NT2/D1 (cell line): ENCODE results near the gene SENP2.

Experiments used
- SUZ12 ChIP-seq: IDR thresholded peaks from 2 replicates; pipeline ENCODE4 v1.6.1; 2011; ENCODE audit not compliant: insufficient read length, insufficient read depth; ENCODE audit errors: extremely low read depth
- YY1 ChIP-seq: IDR thresholded peaks from 2 replicates; pipeline ENCODE4 v1.6.1; 2011; ENCODE audit not compliant: insufficient read length, insufficient read depth
- ZNF274 ChIP-seq: IDR thresholded peaks from 2 replicates; pipeline ENCODE4 v1.6.1; 2011; ENCODE audit warnings: mild to moderate bottlenecking, low read depth, low read length

- TF ChIP-seq ZNF274 (no peak), YY1 (no peak), SUZ12 (no peak)
These were observed 62.3 kb downstream of the SENP2 start for GRCh38 chr3:185648396-185648795.
